GM12865 (cell line): ENCODE data around the gene KIAA0586.
"Not testable (repeated sequence)": the region's sequence is repeated elsewhere in the genome, so short reads cannot be mapped to it uniquely, and the experiment has no call there.

Experiments used
- DNase-seq: peaks from one replicate; pipeline ENCODE4 v3.0.0; 2010; ENCODE audit warnings: low read depth
- H3K4me3 ChIP-seq: 2 replicates; pipeline ENCODE4 v1.5.1; 2011; ENCODE audit warnings: mild to moderate bottlenecking, low read depth, low read length, control low read depth
- TF ChIP-seq, protein P1 (sequence below): IDR thresholded peaks from 2 replicates; pipeline ENCODE4 v1.5.1; 2011; ENCODE audit warnings: low read length, control low read depth, low read depth, inconsistent platforms; ENCODE audit not compliant: insufficient read depth; ENCODE audit errors: missing control alignments

The KIAA0586 gene

DNA sequence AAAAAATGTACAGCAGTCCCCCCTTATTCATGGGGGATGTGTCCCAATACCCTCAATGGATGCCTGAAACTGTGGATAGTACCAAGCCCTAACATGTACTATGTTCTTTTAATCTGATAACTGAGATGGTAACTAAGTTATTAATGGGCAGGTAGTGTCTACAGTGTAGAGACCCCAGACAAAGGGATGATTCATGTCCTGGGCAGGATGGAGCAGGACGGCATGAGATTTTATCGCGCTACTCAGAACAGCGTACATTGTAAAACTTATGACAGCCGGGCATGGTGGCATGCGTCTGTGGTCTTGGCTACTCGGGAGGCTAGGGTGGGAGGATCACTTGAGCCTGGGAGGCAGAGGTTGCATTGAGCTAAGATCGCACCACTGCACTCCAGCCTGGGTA, 37.1 kb downstream of the KIAA0586 start:
- TF ChIP-seq, protein P1, sequence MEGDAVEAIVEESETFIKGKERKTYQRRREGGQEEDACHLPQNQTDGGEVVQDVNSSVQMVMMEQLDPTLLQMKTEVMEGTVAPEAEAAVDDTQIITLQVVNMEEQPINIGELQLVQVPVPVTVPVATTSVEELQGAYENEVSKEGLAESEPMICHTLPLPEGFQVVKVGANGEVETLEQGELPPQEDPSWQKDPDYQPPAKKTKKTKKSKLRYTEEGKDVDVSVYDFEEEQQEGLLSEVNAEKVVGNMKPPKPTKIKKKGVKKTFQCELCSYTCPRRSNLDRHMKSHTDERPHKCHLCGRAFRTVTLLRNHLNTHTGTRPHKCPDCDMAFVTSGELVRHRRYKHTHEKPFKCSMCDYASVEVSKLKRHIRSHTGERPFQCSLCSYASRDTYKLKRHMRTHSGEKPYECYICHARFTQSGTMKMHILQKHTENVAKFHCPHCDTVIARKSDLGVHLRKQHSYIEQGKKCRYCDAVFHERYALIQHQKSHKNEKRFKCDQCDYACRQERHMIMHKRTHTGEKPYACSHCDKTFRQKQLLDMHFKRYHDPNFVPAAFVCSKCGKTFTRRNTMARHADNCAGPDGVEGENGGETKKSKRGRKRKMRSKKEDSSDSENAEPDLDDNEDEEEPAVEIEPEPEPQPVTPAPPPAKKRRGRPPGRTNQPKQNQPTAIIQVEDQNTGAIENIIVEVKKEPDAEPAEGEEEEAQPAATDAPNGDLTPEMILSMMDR: no peak
- H3K4me3 ChIP-seq: no peak overlapping the region
- DNase-seq: no peak

DNA sequence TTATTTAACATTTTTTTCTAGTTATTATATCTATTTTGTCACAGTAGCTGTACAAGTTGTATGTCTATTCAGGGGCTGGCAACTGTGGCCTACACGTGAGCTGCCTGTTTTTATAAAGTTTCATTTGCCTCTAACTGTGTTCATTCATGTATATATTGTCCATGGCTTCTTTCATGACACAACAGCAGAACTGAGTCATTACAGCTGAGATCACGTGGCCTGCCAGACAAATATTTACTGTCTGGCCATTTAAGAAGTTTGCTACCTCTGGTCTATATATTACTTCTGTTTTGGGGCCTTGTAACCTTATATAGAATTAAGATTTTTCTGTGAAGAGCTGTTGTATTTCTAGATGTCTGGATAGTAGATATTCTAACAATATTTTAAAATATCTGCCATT, 37.9 kb downstream of the KIAA0586 start:
- TF ChIP-seq, protein P1: no peak
- DNase-seq: no peak

DNA sequence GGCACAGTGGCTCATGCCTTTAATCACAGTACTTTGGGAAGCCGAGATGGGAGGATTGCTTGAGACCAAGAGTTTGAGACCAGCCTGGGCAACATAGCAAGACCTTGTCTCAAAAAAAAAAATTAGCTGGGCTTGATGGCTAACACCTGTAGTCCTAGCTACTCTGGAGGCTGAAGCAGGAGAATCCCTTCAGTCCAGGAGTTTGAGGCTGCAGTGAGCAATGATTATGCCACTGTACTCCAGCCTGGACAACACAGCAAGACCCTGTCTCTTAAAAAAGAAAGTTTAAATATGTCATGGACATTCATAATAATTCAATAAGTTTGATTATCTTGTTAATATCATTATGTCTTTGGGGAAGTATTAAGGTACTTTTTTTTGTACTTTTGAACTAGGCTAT, 38.9 kb downstream of the KIAA0586 start:
- no peak for DNase-seq
- H3K4me3 ChIP-seq: no peak overlapping the region
- TF ChIP-seq, protein P1: no peak

More for the DNA sequence above, 37.9 kb downstream of the KIAA0586 start:
- H3K4me3 ChIP-seq: no peak overlapping the region

DNA sequence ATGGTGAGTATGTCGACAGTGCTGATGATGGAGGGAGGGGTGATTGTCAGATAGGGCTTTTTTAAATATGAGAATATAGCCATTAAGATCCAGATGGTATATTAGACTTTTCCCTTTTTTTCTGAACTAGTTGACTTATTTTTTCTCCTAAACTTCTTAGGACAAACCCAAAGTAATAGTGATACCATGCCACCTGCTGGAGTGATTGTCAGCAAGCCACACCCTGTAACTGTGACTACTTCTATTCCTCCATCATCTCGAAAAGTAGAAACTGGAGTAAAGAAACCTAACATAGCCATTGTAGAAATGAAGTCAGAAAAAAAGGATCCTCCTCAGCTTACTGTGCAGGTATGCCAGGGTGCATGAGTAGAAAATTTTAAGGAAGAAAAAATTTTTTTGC, 40.1 kb downstream of the KIAA0586 start:
- DNase-seq: no peak
- TF ChIP-seq, protein P1: no peak
- H3K4me3 ChIP-seq: no peak overlapping the region

DNA sequence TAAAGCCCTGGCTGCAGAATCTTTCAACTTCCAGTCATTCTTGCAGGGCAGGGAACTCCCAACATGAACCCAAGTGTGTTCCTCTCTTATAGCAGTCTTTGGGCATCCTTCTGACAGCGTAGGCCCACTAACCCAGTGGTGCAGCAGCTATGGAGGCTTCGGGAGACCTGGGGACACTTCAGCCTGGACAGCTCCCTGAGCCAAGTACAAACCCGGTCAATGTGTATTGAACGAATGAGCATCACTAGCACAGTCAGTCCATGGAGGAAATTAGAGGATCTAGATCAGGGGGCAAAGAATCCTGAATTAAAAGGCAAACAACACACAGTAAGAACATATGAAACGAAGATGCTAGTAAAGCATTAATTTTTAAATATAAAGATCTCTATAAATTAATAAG, 41.8 kb downstream of the KIAA0586 start:
- no peak overlapping the region for H3K4me3 ChIP-seq
- DNase-seq: no peak
- TF ChIP-seq, protein P1: no peak

DNA sequence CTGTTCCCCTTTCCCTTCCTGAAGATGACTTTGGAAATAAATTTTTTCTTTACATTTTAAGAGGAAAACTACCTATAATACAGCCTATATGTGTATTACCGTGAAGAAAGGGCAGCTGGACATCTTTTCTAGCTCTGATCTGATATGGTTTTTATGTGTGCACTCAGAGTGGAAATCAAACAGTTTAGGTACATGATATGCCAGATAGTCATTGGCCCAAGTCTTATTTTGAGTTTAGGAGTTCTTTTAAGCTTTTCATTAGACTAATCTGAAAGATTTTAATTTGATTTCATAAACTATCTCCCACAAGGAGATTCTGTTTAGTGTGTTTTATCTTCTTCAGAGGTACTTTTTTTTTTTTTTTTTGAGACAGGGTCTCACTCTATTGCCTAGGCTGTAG, 48.8 kb downstream of the KIAA0586 start:
- TF ChIP-seq, protein P1: no peak
- DNase-seq: no peak
- no peak overlapping the region for H3K4me3 ChIP-seq

DNA sequence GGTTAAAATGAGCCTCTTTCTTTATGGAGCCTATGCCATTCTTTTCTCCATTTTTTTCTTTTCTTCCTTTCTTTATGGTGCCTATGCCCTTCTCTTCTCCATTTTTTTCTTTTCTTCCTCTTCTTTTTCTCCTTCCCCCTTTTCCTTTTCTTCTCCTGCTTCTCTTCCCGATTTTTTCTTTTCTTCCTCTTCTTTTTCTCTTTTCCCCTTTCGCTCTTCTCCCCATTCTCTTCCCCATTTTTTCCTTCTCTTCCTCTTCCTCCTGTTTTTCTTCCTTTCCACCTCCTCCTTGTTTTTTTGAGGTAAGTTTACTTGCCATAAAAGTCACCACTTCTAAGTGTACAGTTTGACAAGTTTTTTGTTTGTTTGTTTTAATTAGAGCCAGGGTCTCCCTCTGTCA, 50.1 kb downstream of the KIAA0586 start:
- TF ChIP-seq, protein P1: no peak
- DNase-seq: no peak
- H3K4me3 ChIP-seq: no peak overlapping the region

DNA sequence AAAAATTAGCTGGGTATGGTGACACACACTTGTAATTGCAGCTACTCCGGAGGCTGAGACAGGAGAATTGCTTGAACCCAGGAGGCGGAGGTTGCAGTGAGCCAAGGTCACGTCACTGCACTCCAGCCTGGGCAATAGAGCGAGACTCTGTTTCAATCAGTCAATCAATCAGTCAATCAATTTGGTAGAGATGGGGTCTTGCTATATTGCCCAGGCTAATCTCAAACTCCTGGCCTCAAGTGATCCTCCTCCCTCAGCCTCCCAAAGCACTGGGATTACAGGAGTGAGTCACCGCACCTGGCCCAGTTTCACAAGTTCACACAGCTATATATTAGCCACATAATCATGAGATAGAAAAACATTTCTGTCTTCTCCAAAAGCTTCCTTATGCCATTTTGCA, 50.8 kb downstream of the KIAA0586 start:
- not testable (repeated sequence) for H3K4me3 ChIP-seq, DNase-seq
